ENCODE results near the gene FIG4.
"Not testable (repeated sequence)": the region's sequence is repeated elsewhere in the genome, so short reads cannot be mapped to it uniquely, and the experiment has no call there.

FIG4 gene
- total RNA-seq, result 8.7 to 20.3 reads per million in 2 donors

- DNase-seq, result peak; percentile 69 to 91 (median 82)
Measured at GRCh38 chr6:109690737-109691621, at the start of gene FIG4, which contains the start of gene AK9. TSS of gene FIG4 (plus strand) at chr6:109691296. CDS start at chr6:109691436, 140 bp downstream. TSS of gene AK9 (minus strand) at chr6:109691202. CDS start at chr6:109675745, 15,457 bp downstream.

GRCh38 chr6:109644131-109644530 is 47.0 kb upstream of the FIG4 start:
- no peak for DNase-seq

- no peak for DNase-seq
Measured at GRCh38 chr6:109653264-109653663, 37.8 kb upstream of the FIG4 start.

GRCh38 chr6:109655761-109656262 is 35.3 kb upstream of the FIG4 start:
- DNase-seq, result no peak

GRCh38 chr6:109660526-109661320 is 30.4 kb upstream of the FIG4 start:
- peak in 1 of 5 experiments; percentile 16 for DNase-seq

- no peak for DNase-seq
Measured at GRCh38 chr6:109662192-109662591, 28.9 kb upstream of the FIG4 start.

GRCh38 chr6:109669811-109670210 is 21.3 kb upstream of the FIG4 start:
- DNase-seq, result no peak

- no peak for DNase-seq
Measured at GRCh38 chr6:109671733-109672132, 19.4 kb upstream of the FIG4 start.

GRCh38 chr6:109672175-109672574 is 18.9 kb upstream of the FIG4 start:
- no peak for DNase-seq

GRCh38 chr6:109672839-109673238 is 18.3 kb upstream of the FIG4 start:
- no peak for DNase-seq

- no peak for DNase-seq
Measured at GRCh38 chr6:109676724-109677123, 14.4 kb upstream of the FIG4 start.

GRCh38 chr6:109678240-109678639 is 12.9 kb upstream of the FIG4 start:
- no peak for DNase-seq

- not testable (repeated sequence) for DNase-seq
Measured at GRCh38 chr6:109678661-109679505, 12.2 kb upstream of the FIG4 start.

- no peak for DNase-seq
Measured at GRCh38 chr6:109686566-109687265, 4.4 kb upstream of the FIG4 start.

GRCh38 chr6:109687271-109687761 is 3.8 kb upstream of the FIG4 start:
- no peak for DNase-seq

GRCh38 chr6:109690373-109690736 is 741 bp upstream of the FIG4 start:
- peak; percentile 30 to 53 (median 51) for DNase-seq

- DNase-seq, result no peak
Measured at GRCh38 chr6:109693111-109693510, 2.0 kb downstream of the FIG4 start.

- DNase-seq, result peak in 1 of 5 experiments; percentile 61
Measured at GRCh38 chr6:109695468-109695867, 4.4 kb downstream of the FIG4 start.

GRCh38 chr6:109696355-109696754 is 5.3 kb downstream of the FIG4 start:
- DNase-seq, result no peak

GRCh38 chr6:109701221-109701620 is 10.1 kb downstream of the FIG4 start:
- DNase-seq, result no peak

- no peak for DNase-seq
Measured at GRCh38 chr6:109701774-109702173, 10.7 kb downstream of the FIG4 start.

GRCh38 chr6:109702791-109703190 is 11.7 kb downstream of the FIG4 start:
- DNase-seq, result no peak

Data from T-helper 2 cell (primary cell).